SK-N-SH (cell line): Measurements from ENCODE around the gene ZER1.

Experiments
- RFX5 ChIP-seq: IDR thresholded peaks from 2 replicates; pipeline ENCODE4 v1.6.1; 2012; ENCODE audit warnings: mild to moderate bottlenecking, improper control_type of control experiment, low read length
- TF ChIP-seq, protein P1 (sequence below): fragments of 200-600 bp; sonication (generic); IDR thresholded peaks from 2 replicates; pipeline ENCODE4 v1.6.1; 2017; ENCODE audit warnings: antibody characterized with exemption, mild to moderate bottlenecking, moderate library complexity

DNA sequence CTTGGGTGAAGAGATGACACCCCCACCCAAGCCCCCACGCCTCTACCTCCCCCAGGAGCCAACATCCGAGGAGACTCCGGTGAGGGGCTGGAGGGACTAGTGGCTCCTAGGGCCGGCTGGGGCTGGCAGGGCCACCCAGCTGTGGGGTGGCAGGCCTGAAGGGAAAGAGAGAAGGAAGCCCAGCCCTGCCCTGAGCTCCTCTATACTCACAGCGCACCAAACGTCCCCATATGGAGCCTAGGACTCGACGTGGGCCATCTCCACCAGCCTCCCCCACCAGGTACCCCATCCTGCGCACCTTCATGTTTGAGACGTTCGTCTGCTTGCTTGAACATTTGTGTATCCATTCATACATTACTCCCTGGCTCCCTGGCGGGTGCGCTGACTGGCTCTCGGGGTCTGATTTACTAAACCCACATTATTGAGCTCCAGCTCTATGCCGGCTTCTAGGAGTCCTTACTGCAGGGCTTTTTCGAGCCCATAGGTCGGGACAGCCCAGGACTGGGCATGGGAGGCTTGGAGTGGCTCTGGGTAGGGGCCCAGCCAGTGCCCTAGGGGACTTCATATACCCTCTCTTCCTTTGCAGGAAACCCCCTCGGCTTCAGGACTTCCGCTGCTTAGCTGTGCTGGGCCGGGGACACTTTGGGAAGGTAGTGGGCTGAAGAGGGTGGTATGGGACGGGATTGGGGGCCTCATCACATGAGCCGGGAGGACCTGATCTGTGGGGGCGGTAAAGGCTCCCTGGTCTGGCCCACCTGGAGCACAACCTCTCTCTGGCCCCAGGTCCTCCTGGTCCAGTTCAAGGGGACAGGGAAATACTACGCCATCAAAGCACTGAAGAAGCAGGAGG lies 56.9 kb downstream of the ZER1 start:
- TF ChIP-seq RFX5 = no peak
- TF ChIP-seq, protein P1, sequence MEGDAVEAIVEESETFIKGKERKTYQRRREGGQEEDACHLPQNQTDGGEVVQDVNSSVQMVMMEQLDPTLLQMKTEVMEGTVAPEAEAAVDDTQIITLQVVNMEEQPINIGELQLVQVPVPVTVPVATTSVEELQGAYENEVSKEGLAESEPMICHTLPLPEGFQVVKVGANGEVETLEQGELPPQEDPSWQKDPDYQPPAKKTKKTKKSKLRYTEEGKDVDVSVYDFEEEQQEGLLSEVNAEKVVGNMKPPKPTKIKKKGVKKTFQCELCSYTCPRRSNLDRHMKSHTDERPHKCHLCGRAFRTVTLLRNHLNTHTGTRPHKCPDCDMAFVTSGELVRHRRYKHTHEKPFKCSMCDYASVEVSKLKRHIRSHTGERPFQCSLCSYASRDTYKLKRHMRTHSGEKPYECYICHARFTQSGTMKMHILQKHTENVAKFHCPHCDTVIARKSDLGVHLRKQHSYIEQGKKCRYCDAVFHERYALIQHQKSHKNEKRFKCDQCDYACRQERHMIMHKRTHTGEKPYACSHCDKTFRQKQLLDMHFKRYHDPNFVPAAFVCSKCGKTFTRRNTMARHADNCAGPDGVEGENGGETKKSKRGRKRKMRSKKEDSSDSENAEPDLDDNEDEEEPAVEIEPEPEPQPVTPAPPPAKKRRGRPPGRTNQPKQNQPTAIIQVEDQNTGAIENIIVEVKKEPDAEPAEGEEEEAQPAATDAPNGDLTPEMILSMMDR = no peak
